Right lobe of liver (tissue), 6 donors: ENCODE results near the gene ENPP3. TPM values are rescaled to one million over a fixed set of nuclear protein-coding genes. Genes with fewer than 3 reads are reported as not detected.

Experiments
- ATAC-seq, 4 donors: fragments of 200-7000 bp; cut with Tn5 transposase; one replicate each; pipeline ENCODE4 v1.9.1; 2020; ENCODE audit warnings: mild to moderate bottlenecking in 4 of 4, moderate library complexity in 4 of 4
- DNase-seq, 3 donors: peaks; one replicate each; pipeline ENCODE4 v3.0.0-alpha.2; 2020
- H3K27ac ChIP-seq, 3 donors: fragments of 200-600 bp; one replicate each; pipeline ENCODE4 v1.8.0; 2022
- H3K27me3 ChIP-seq, 2 donors: fragments of 200-600 bp; one replicate each; pipeline ENCODE4 v1.8.0; 2022
- H3K36me3 ChIP-seq, 4 donors: fragments of 200-600 bp; sonication (generic) in 1 of 4; one replicate each; pipeline versions ENCODE4 v1.5.1 to v1.8.0; 2017 to 2022; ENCODE audit warnings: control low read depth in 1 of 4
- H3K4me1 ChIP-seq, 4 donors: fragments of 200-600 bp; sonication (generic) in 1 of 4; one replicate each; pipeline versions ENCODE4 v1.5.1 to v1.8.0; 2017 to 2022; ENCODE audit warnings: control low read depth in 1 of 4
- H3K4me3 ChIP-seq, 3 donors: fragments of 200-600 bp; one replicate each; pipeline ENCODE4 v1.8.0; 2022
- H3K9me3 ChIP-seq, 4 donors: fragments of 200-600 bp; sonication (generic) in 1 of 4; one replicate each; pipeline versions ENCODE4 v1.5.1 to v1.8.0; 2017 to 2022; ENCODE audit warnings: control low read depth in 1 of 4
- CTCF ChIP-seq, 4 donors: fragments of 200-600 bp in 3 of 4; fragments of 450-650 bp in 1 of 4; IDR thresholded peaks; one replicate each; pipeline versions ENCODE4 v1.5.1 to v1.8.0; 2016 to 2022; ENCODE audit warnings: antibody characterized with exemption in 4 of 4, mild to moderate bottlenecking in 2 of 4
- POLR2A ChIP-seq: fragments of 450-650 bp; IDR thresholded peaks from one replicate; pipeline ENCODE4 v1.6.1; 2017; ENCODE audit warnings: antibody characterized with exemption, mild to moderate bottlenecking
- WGBS: methylation state at CpG from one replicate; pipeline ENCODE4 v1.1.6; 2018; ENCODE audit warnings: low coverage, low lambda C conversion rate; ENCODE audit not compliant: insufficient coverage; ENCODE audit errors: missing lambda C conversion rate; 5-methylcytosine and 5-hydroxymethylcytosine counted together
- intact Hi-C, 2 donors: fragments of 100-400 bp; cut with DNase I; formaldehyde crosslinking; loops; one replicate each; pipeline versions ENCODE4 v1.11.2 to v1.14.1; 2022
- total RNA-seq, 6 experiments: library from RNA; depleted of rRNA in 2 of 6; stranded (reverse); fragments of >200 nt in 2 of 6; fragmentation: NEBNext Ultra II Directional in 3 of 6; extraction: Animal tissue kit (Norgen Biotek cat#: 25700) in 3 of 6; gene quantifications; one replicate each; pipeline versions ENCODE4 v1.1.0 to v1.2.4, GENCODE V29; 2016 to 2023
- donor health status: DM: no; HTN: yes; CAD: no.
- donor health status: DM: no; HTN: no; CAD: no.
- donor health status: DM: no; HTN: no; CAD: no.
- donor health status: DM: no; HTN: yes; CAD: no.
- donor health status: DM: no; HTN: yes; CAD: no.

ENPP3 gene
- total RNA-seq, 6 experiments from 2014 or later = 0.63 to 2.7 (median 1.5) TPM

GRCh38 chr6:131640576-131640975 lies 3.5 kb downstream of the ENPP3 start:
- Histone ChIP-seq H3K27me3 (no peaks in the 10 kb centered on the region), H3K27ac (no peak overlapping the region)
- WGBS = 84% methylated on average over 3 of the region's 3 CpGs

GRCh38 chr6:131641554-131641953 lies 4.5 kb downstream of the ENPP3 start:
- intact Hi-C loops = no loop called here
- no peak for DNase-seq
- H3K4me1 ChIP-seq = peaks cover 0 to 3% (median 0%) of the 10 kb centered on the region in 4 donors
- no peak overlapping the region for H3K4me3 ChIP-seq
- H3K9me3 ChIP-seq = no peaks in the 10 kb centered on the region
- no peaks in the 10 kb centered on the region for H3K36me3 ChIP-seq
- H3K27ac ChIP-seq = no peak overlapping the region
- TF ChIP-seq CTCF (IDR thresholded peaks at IDR 0.05) (no peak), POLR2A (no peak)
- no peaks in the 10 kb centered on the region for H3K27me3 ChIP-seq
- no peak for ATAC-seq
- WGBS = 86% methylated on average over 1 of the region's 1 CpG

More at GRCh38 chr6:131640576-131640975, 3.5 kb downstream of the ENPP3 start:
- no peaks in the 10 kb centered on the region for H3K9me3 ChIP-seq
- no peak overlapping the region for H3K4me3 ChIP-seq
- H3K4me1 ChIP-seq = peaks cover 0 to 6% (median 0%) of the 10 kb centered on the region in 4 donors
- no peak for TF ChIP-seq POLR2A
- TF ChIP-seq CTCF (IDR thresholded peaks at IDR 0.05) = no peak
- H3K36me3 ChIP-seq = no peaks in the 10 kb centered on the region
- intact Hi-C loops = no loop called here
- DNase-seq (no peak), ATAC-seq (no peak)

- intact Hi-C loops = no loop called here
- ATAC-seq (no peak), DNase-seq (no peak)
- Histone ChIP-seq H3K36me3 (no peaks in the 10 kb centered on the region), H3K4me1 (no peaks in the 10 kb centered on the region), H3K4me3 (no peak overlapping the region), H3K9me3 (no peaks in the 10 kb centered on the region), H3K27me3 (no peaks in the 10 kb centered on the region), H3K27ac (no peak overlapping the region)
- TF ChIP-seq POLR2A (no peak), CTCF (IDR thresholded peaks at IDR 0.05) (no peak)
- 87% methylated on average over 6 of the region's 6 CpGs for WGBS
These were observed 5.5 kb downstream of the ENPP3 start for GRCh38 chr6:131642565-131642964.

- WGBS = 78% methylated on average over 3 of the region's 3 CpGs
- Histone ChIP-seq H3K4me3 (no peak overlapping the region), H3K9me3 (no peaks in the 10 kb centered on the region), H3K4me1 (no peaks in the 10 kb centered on the region), H3K27ac (no peak overlapping the region), H3K27me3 (no peaks in the 10 kb centered on the region), H3K36me3 (no peaks in the 10 kb centered on the region)
- TF ChIP-seq CTCF (IDR thresholded peaks at IDR 0.05) (no peak), POLR2A (no peak)
- intact Hi-C loops = no loop called here
- DNase-seq (no peak), ATAC-seq (no peak)
These were observed 6.0 kb downstream of the ENPP3 start for GRCh38 chr6:131642987-131643611.
